CD4-positive, alpha-beta T cell (primary cell): ENCODE measurements around the gene PAX5. TPM values are rescaled to one million over a fixed set of nuclear protein-coding genes. Genes with fewer than 3 reads are reported as not detected.

ENCODE experiments used
- ATAC-seq: fragments of 200-7000 bp; cut with Tn5 transposase; one replicate; pipeline ENCODE4 v1.10.0; 2022; ENCODE audit warnings: mild to moderate bottlenecking; ENCODE audit not compliant: poor library complexity
- CTCF ChIA-PET: fragments of 350-600 bp; sonication (Branson Sonifier 250); formaldehyde crosslinking; loops from one replicate; lab custom pipeline; 2021; ENCODE audit warnings: antibody characterized with exemption, inconsistent platforms; lab: Charles Lee
- POLR2A ChIA-PET: fragments of 350-600 bp; sonication (Branson Sonifier 250); formaldehyde crosslinking; loops from one replicate; lab custom pipeline; 2021; ENCODE audit warnings: antibody characterized with exemption, inconsistent platforms; lab: Charles Lee
- DNase-seq, 14 experiments: peaks; one replicate each; pipeline ENCODE4 v3.0.0-alpha.2; 2013 to 2020; ENCODE audit warnings: mixed read lengths in 2 of 14
- H3K27ac ChIP-seq, 2 donors: one replicate each; pipeline versions ENCODE4 v1.5.1 to v1.7.0; 2013; ENCODE audit warnings: low read length in 2 of 2, low read depth in 1 of 2, mild to moderate bottlenecking in 1 of 2
- H3K27me3 ChIP-seq, 2 experiments: 1 replicate in 1 of 2; 2 replicates in 1 of 2; pipeline versions ENCODE4 v1.6.1 to v1.7.0; 2013; ENCODE audit warnings: low read length in 2 of 2, control low read depth in 1 of 2, mild to moderate bottlenecking in 1 of 2, moderate library complexity in 1 of 2; ENCODE audit not compliant: insufficient read depth in 2 of 2, control insufficient read depth in 1 of 2
- H3K36me3 ChIP-seq: one replicate; pipeline ENCODE4 v1.6.1; 2013; ENCODE audit warnings: low read length, control low read depth; ENCODE audit not compliant: insufficient read depth
- H3K4me1 ChIP-seq: one replicate; pipeline ENCODE4 v1.6.1; 2013; ENCODE audit warnings: low read length, control low read depth; ENCODE audit not compliant: insufficient read depth
- H3K4me3 ChIP-seq: one replicate; pipeline ENCODE4 v1.5.1; 2013; ENCODE audit warnings: mild to moderate bottlenecking, low read length, moderate library complexity
- H3K9me3 ChIP-seq, 2 experiments: 1 replicate in 1 of 2; 2 replicates in 1 of 2; pipeline versions ENCODE4 v1.6.1 to v1.7.0; 2013; ENCODE audit warnings: low read length in 2 of 2, mild to moderate bottlenecking in 2 of 2, control low read depth in 1 of 2, moderate library complexity in 1 of 2; ENCODE audit not compliant: control insufficient read depth in 1 of 2, insufficient read depth in 1 of 2
- H3K27ac Mint-ChIP-seq: one replicate; pipeline ENCODE4 v1.8.0; 2020; ENCODE audit warnings: mixed read lengths
- H3K27me3 Mint-ChIP-seq: one replicate; pipeline ENCODE4 v1.8.0; 2021; ENCODE audit warnings: mixed read lengths
- H3K36me3 Mint-ChIP-seq: one replicate; pipeline ENCODE4 v1.8.0; 2021; ENCODE audit warnings: low read depth, mixed read lengths
- H3K4me1 Mint-ChIP-seq: one replicate; pipeline ENCODE4 v1.8.0; 2021; ENCODE audit warnings: low read depth, mixed read lengths
- H3K4me3 Mint-ChIP-seq: one replicate; pipeline ENCODE4 v1.8.0; 2020; ENCODE audit warnings: mild to moderate bottlenecking, mixed read lengths
- H3K9me3 Mint-ChIP-seq: one replicate; pipeline ENCODE4 v1.8.0; 2020; ENCODE audit warnings: mixed read lengths
- intact Hi-C, 2 experiments: fragments of 100-400 bp; cut with DNase I in 1 of 2; cut with micrococcal nuclease in 1 of 2; formaldehyde crosslinking; loops; one replicate each; pipeline versions ENCODE4 v1.15.1 to v1.9.0; 2023 to 2025; cut with DNase I, micrococcal nuclease
- total RNA-seq, 174 experiments: library from RNA in 2 of 174; stranded (reverse) in 2 of 174; gene quantifications; one replicate each; pipeline ENCODE4 v1.2.3 and lab custom pipeline; 2021 to 2026
- TF ChIP-seq, protein P1 (sequence below): fragments of 200-600 bp; IDR thresholded peaks from one replicate; pipeline ENCODE4 v1.8.0; 2022; ENCODE audit warnings: antibody characterized with exemption, mild to moderate bottlenecking

PAX5 gene
- total RNA-seq, 2 experiments from 2014 or later, result 0.03 to 0.11 TPM

GRCh38 chr9:36936498-36936831 is 97.6 kb downstream of the PAX5 start:
- Histone ChIP-seq H3K36me3 (no peaks in the 10 kb centered on the region), H3K27me3 (peaks cover 0 to 3% of the 10 kb centered on the region in 2 experiments), H3K27ac (no peak overlapping the region), H3K4me1 (no peaks in the 10 kb centered on the region), H3K4me3 (no peak overlapping the region), H3K9me3 (no peaks in the 10 kb centered on the region)
- Mint-ChIP-seq H3K9me3 (no peaks in the 10 kb centered on the region), H3K4me3 (no peak overlapping the region), H3K4me1 (no peaks in the 10 kb centered on the region), H3K27ac (no peak overlapping the region), H3K36me3 (no peaks in the 10 kb centered on the region), H3K27me3 (peaks cover 3% of the 10 kb centered on the region)
- ChIA-PET CTCF (no interaction called here), POLR2A (no interaction called here)
- TF ChIP-seq, protein P1, sequence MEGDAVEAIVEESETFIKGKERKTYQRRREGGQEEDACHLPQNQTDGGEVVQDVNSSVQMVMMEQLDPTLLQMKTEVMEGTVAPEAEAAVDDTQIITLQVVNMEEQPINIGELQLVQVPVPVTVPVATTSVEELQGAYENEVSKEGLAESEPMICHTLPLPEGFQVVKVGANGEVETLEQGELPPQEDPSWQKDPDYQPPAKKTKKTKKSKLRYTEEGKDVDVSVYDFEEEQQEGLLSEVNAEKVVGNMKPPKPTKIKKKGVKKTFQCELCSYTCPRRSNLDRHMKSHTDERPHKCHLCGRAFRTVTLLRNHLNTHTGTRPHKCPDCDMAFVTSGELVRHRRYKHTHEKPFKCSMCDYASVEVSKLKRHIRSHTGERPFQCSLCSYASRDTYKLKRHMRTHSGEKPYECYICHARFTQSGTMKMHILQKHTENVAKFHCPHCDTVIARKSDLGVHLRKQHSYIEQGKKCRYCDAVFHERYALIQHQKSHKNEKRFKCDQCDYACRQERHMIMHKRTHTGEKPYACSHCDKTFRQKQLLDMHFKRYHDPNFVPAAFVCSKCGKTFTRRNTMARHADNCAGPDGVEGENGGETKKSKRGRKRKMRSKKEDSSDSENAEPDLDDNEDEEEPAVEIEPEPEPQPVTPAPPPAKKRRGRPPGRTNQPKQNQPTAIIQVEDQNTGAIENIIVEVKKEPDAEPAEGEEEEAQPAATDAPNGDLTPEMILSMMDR, result no peak
- intact Hi-C loops, result no loop called here
- DNase-seq (no peak), ATAC-seq (no peak)

GRCh38 chr9:36935768-36936497 is 98.1 kb downstream of the PAX5 start:
- Mint-ChIP-seq H3K36me3 (no peaks in the 10 kb centered on the region), H3K9me3 (no peaks in the 10 kb centered on the region), H3K27ac (no peak overlapping the region), H3K27me3 (peaks cover 3% of the 10 kb centered on the region), H3K4me3 (no peak overlapping the region), H3K4me1 (no peaks in the 10 kb centered on the region)
- intact Hi-C loops, result no loop called here
- ChIA-PET POLR2A (interaction anchor here (0.7 kb wide), 1 partner anchor 15 kb away, joined by 3 read pairs; no protein-coding TSS in a partner anchor), CTCF (no interaction called here)
- Histone ChIP-seq H3K36me3 (no peaks in the 10 kb centered on the region), H3K9me3 (peaks cover 0 to 3% of the 10 kb centered on the region in 2 experiments), H3K4me3 (no peak overlapping the region), H3K4me1 (no peaks in the 10 kb centered on the region), H3K27me3 (peaks cover 0 to 3% of the 10 kb centered on the region in 2 experiments), H3K27ac (no peak overlapping the region)
- ATAC-seq (no peak), DNase-seq (no peak)
- TF ChIP-seq, protein P1, result no peak

DNA sequence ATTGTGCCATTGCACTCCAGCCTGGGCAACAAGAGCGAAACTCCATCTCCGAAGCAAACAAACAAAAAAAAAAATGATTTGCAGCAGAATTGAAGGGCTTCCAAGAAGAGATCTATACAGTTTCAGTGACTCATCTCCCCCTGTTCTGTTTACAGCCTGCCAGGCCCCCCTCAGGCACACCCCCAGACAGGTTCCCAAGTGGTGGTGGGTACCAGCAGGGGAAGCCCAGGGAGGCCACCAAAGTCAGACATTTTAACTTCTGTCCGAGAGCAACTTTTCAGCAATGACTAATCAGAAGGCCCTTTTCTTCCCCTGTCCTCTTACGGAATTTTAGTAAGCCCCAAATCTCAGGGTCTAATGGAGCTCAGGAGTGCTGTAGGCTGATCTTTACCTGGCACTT is 98.7 kb downstream of the PAX5 start:
- ChIA-PET POLR2A (interaction anchor here (0.7 kb wide), 1 partner anchor 14 kb away, joined by 3 read pairs; no protein-coding TSS in a partner anchor), CTCF (no interaction called here)
- Histone ChIP-seq H3K36me3 (no peaks in the 10 kb centered on the region), H3K9me3 (peaks cover 0 to 6% of the 10 kb centered on the region in 2 experiments), H3K4me1 (no peaks in the 10 kb centered on the region), H3K4me3 (no peak overlapping the region), H3K27me3 (peaks cover 0 to 3% of the 10 kb centered on the region in 2 experiments), H3K27ac (no peak overlapping the region)
- Mint-ChIP-seq H3K36me3 (no peaks in the 10 kb centered on the region), H3K27me3 (peaks cover 8% of the 10 kb centered on the region), H3K4me3 (no peak overlapping the region), H3K9me3 (no peaks in the 10 kb centered on the region), H3K27ac (no peak overlapping the region), H3K4me1 (no peaks in the 10 kb centered on the region)
- DNase-seq, result no peak
- no peak for ATAC-seq
- intact Hi-C loops, result no loop called here
- TF ChIP-seq, protein P1, result no peak
